HCT116 (cell line): ENCODE data around the gene RAB40C. TPM values are rescaled to one million over a fixed set of nuclear protein-coding genes. Genes with fewer than 3 reads are reported as not detected.

Experiments used
- ATAC-seq: fragments of 200-7000 bp; cut with Tn5 transposase; 2 replicates; pipeline ENCODE4 v1.9.1; 2020; ENCODE audit warnings: mild to moderate bottlenecking, moderate library complexity
- BruUV-seq: library from RNA; stranded (reverse); fragments of 400-500 nt; replicated peaks from 2 replicates; lab custom pipeline; 2021; lab: Mats Ljungman, UMichigan
- CTCF ChIA-PET: fragments of 300-600 bp; sonication (Branson Sonifier 250); formaldehyde crosslinking; loops from one replicate; lab custom pipeline; 2021; ENCODE audit warnings: antibody characterized with exemption; lab: Charles Lee
- POLR2A ChIA-PET: fragments of 300-600, 350-600 bp; sonication (Branson Sonifier 250); formaldehyde crosslinking; loops from one replicate; lab custom pipeline; 2021; ENCODE audit warnings: antibody characterized with exemption; lab: Charles Lee
- RAD21 ChIA-PET, 2 experiments: fragments of 300-600 bp; sonication (Branson Sonifier 250); formaldehyde crosslinking; loops; one replicate each; lab custom pipeline; 2023; ENCODE audit warnings: low total read pairs in 2 of 2; ENCODE audit not compliant: uncharacterized antibody in 2 of 2, unreplicated experiment in 2 of 2, low non-redundant PET in 1 of 2; lab: Charles Lee
- DNase-seq: peaks from one replicate; pipeline ENCODE4 v3.0.0-alpha.2; 2010; ENCODE audit warnings: low read depth, low spot score
- H2AFZ ChIP-seq: fragments of 200-600 bp; shearing (Covaris generic), sonication (generic); 2 replicates; pipeline ENCODE4 v1.6.1; 2017; ENCODE audit warnings: low read depth, mixed run types, mixed read lengths, antibody characterized with exemption, low read length; ENCODE audit not compliant: poor library complexity, severe bottlenecking
- H3K27ac ChIP-seq: 2 replicates; pipeline ENCODE4 v1.5.1; 2012; ENCODE audit warnings: low read depth, low read length
- H3K27me3 ChIP-seq: fragments of 200-600 bp; sonication (generic); 2 replicates; pipeline ENCODE4 v1.6.1; 2016; ENCODE audit warnings: mixed run types, low read length, mixed read lengths; ENCODE audit not compliant: insufficient read depth
- H3K36me3 ChIP-seq, 2 experiments: fragments of 200-500 bp in 1 of 2; fragments of 200-600 bp in 1 of 2; sonication (Bioruptor generic) in 1 of 2; sonication (generic) in 1 of 2; 2 replicates each; pipeline versions ENCODE4 v1.5.1 to v1.6.1; 2014 to 2016; ENCODE audit warnings: low read length in 2 of 2, inconsistent platforms in 1 of 2, mixed read lengths in 1 of 2, mixed run types in 1 of 2; ENCODE audit not compliant: insufficient read depth in 2 of 2, control insufficient read depth in 1 of 2
- H3K4me1 ChIP-seq, 2 experiments: fragments of 200-600 bp in 1 of 2; sonication (generic) in 1 of 2; 2 replicates each; pipeline versions ENCODE4 v1.5.1 to v1.6.1; 2012 to 2017; ENCODE audit warnings: low read length in 2 of 2, inconsistent platforms in 1 of 2, mild to moderate bottlenecking in 1 of 2, mixed read lengths in 1 of 2, mixed run types in 1 of 2, moderate library complexity in 1 of 2; ENCODE audit not compliant: insufficient read depth in 2 of 2, control insufficient read depth in 1 of 2
- H3K4me2 ChIP-seq: fragments of 200-600 bp; sonication (generic); 2 replicates; pipeline ENCODE4 v1.6.1; 2017; ENCODE audit warnings: mixed run types, low read length, mixed read lengths
- H3K4me3 ChIP-seq, 2 experiments: fragments of 200-600 bp in 1 of 2; sonication (generic) in 1 of 2; replicated peaks in 1 of 2; 2 replicates each; pipeline ENCODE4 v1.5.1; 2011 to 2016; ENCODE audit warnings: low read length in 2 of 2, control low read depth in 1 of 2, low read depth in 1 of 2, mild to moderate bottlenecking in 1 of 2, mixed read lengths in 1 of 2, mixed run types in 1 of 2
- H3K79me2 ChIP-seq: fragments of 200-600 bp; sonication (generic); 2 replicates; pipeline ENCODE4 v1.6.1; 2017; ENCODE audit warnings: mild to moderate bottlenecking, mixed run types, low read length, moderate library complexity, mixed read lengths; ENCODE audit not compliant: insufficient read depth
- H3K9ac ChIP-seq: fragments of 200-600 bp; sonication (generic); 2 replicates; pipeline ENCODE4 v1.6.1; 2016; ENCODE audit warnings: low read length, mixed read lengths
- H3K9me2 ChIP-seq: fragments of 200-600 bp; sonication (generic), shearing (Covaris generic); 2 replicates; pipeline ENCODE4 v1.6.1; 2017; ENCODE audit warnings: mixed run types, mild to moderate bottlenecking, moderate library complexity; ENCODE audit not compliant: insufficient read depth
- H3K9me3 ChIP-seq, 2 experiments: fragments of 200-500 bp in 1 of 2; fragments of 200-600 bp in 1 of 2; sonication (Bioruptor generic) in 1 of 2; sonication (generic) in 1 of 2; 2 replicates each; pipeline ENCODE4 v1.6.1; 2014 to 2017; ENCODE audit warnings: low read length in 2 of 2, mixed read lengths in 2 of 2, inconsistent platforms in 1 of 2, low read depth in 1 of 2, mild to moderate bottlenecking in 1 of 2, mixed run types in 1 of 2, moderate library complexity in 1 of 2; ENCODE audit not compliant: control insufficient read depth in 1 of 2, insufficient read depth in 1 of 2
- H4K20me1 ChIP-seq: fragments of 200-600 bp; sonication (generic), shearing (Covaris generic); 2 replicates; pipeline ENCODE4 v1.6.1; 2017; ENCODE audit warnings: mixed run types, mild to moderate bottlenecking, moderate library complexity; ENCODE audit not compliant: insufficient read depth
- CBX3 ChIP-seq: IDR thresholded peaks from 2 replicates; pipeline ENCODE4 v1.6.1; 2012; ENCODE audit warnings: low read depth
- CEBPB ChIP-seq: IDR thresholded peaks from 2 replicates; pipeline ENCODE4 v1.6.1; 2012; ENCODE audit warnings: low read depth
- EGR1 ChIP-seq: IDR thresholded peaks from 2 replicates; pipeline ENCODE4 v1.6.1; 2012; ENCODE audit warnings: low read depth
- EZH2 ChIP-seq: fragments of 200-600 bp; sonication (generic); IDR thresholded peaks from 2 replicates; pipeline ENCODE4 v1.6.1; 2017; ENCODE audit warnings: antibody characterized with exemption, mixed run types
- JUND ChIP-seq: IDR thresholded peaks from 2 replicates; pipeline ENCODE4 v1.6.1; 2012
- POLR2AphosphoS5 ChIP-seq: IDR thresholded peaks from 2 replicates; pipeline ENCODE4 v1.6.1; 2011; ENCODE audit warnings: mild to moderate bottlenecking, low read depth, low read length, moderate library complexity
- RAD21 ChIP-seq: IDR thresholded peaks from 2 replicates; pipeline ENCODE4 v1.6.1; 2012; ENCODE audit warnings: low read depth, mild to moderate bottlenecking
- SIN3A ChIP-seq: IDR thresholded peaks from 2 replicates; pipeline ENCODE4 v1.6.1; 2012; ENCODE audit warnings: low read depth
- SRF ChIP-seq: IDR thresholded peaks from 2 replicates; pipeline ENCODE4 v1.6.1; 2012; ENCODE audit warnings: low read depth
- TCF7L2 ChIP-seq: IDR thresholded peaks from 2 replicates; pipeline ENCODE4 v1.7.0; 2011; ENCODE audit warnings: borderline replicate concordance, inconsistent platforms; ENCODE audit not compliant: insufficient read depth, insufficient read length; ENCODE audit errors: extremely low read depth
- YY1 ChIP-seq: IDR thresholded peaks from 2 replicates; pipeline ENCODE4 v1.6.1; 2011; ENCODE audit warnings: low read length, low read depth, moderate library complexity, mild to moderate bottlenecking; ENCODE audit not compliant: insufficient replicate concordance; ENCODE audit errors: extremely low read depth
- intact Hi-C: fragments of 100-400 bp; cut with micrococcal nuclease; formaldehyde crosslinking; loops from 2 replicates; pipeline ENCODE4 v1.10.0; 2022
- total RNA-seq: library from RNA; stranded (reverse); gene quantifications from one replicate; pipeline ENCODE4 v1.2.1, GENCODE V29; 2021; ENCODE audit not compliant: unreplicated experiment
- TF ChIP-seq, protein P1 (sequence below): IDR thresholded peaks from 2 replicates; pipeline ENCODE4 v1.6.1; 2012
- TF ChIP-seq, protein P2 (sequence below): IDR thresholded peaks from 2 replicates; pipeline ENCODE4 v1.6.1; 2011; ENCODE audit warnings: mild to moderate bottlenecking, low read length, moderate library complexity; ENCODE audit not compliant: insufficient replicate concordance; ENCODE audit errors: extremely low read depth
- TF ChIP-seq, protein P3 (sequence below): IDR thresholded peaks from 2 replicates; pipeline ENCODE4 v1.6.1; 2012; ENCODE audit warnings: low read depth
- TF ChIP-seq, protein P4 (sequence below): IDR thresholded peaks from 2 replicates; pipeline ENCODE4 v1.6.1; 2012

The RAB40C gene
- total RNA-seq, 1 experiment from 2014 or later, result 14.1 TPM

DNA sequence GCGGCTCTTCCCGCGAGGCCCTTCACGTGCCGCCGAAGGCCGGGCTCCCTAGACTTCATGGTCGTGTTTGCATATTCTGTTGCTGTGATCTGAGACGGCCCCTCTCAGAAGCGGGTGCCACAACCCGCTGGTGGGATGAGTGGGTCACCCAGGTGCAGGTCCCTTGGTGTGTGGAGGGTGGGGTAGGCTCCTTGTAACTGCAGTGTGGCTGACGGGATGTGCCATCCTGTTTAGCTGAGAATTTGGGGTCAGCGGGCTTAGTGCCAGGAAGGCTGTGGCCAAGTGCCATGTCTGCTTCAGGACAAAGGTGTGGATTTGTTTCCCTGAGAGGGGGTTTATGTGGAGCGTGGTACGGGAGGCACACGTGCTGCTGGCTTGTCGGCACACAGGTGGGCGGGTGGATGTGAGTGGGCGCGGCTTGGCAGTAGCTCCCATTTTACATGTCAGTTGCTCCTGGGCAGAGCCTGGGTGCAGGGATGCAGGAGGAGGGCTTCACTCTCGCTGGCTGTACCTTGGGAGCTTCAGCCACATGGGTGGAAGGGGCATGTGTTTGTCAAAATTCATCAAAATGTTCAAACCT lies 31.8 kb downstream of the RAB40C start:
- no peaks in the 10 kb centered on the region for H3K79me2 ChIP-seq
- ATAC-seq (peak; percentile 52), DNase-seq (no peak)
- no peaks in the 10 kb centered on the region for H4K20me1 ChIP-seq
- peak overlapping the region in 1 of 2 experiments; percentile 25; a peak in 1 of 4 replicates for H3K4me3 ChIP-seq
- peak overlapping the region; percentile 32 for H3K9ac ChIP-seq
- H2AFZ ChIP-seq, result no peak overlapping the region
- H3K4me1 ChIP-seq, result peaks cover 18 to 35% of the 10 kb centered on the region in 2 experiments
- 0 out of 2 replicates have a peak, but pooled peaks have one; percentile 39 for TF ChIP-seq EGR1
- TF ChIP-seq, protein P1, sequence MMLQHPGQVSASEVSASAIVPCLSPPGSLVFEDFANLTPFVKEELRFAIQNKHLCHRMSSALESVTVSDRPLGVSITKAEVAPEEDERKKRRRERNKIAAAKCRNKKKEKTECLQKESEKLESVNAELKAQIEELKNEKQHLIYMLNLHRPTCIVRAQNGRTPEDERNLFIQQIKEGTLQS, result no peak
- ChIA-PET RAD21 (no interaction called here), POLR2A (no interaction called here), CTCF (interaction anchor here (0.9 kb wide), 1 partner anchor 45 kb away, joined by 3 read pairs; no protein-coding TSS in a partner anchor)
- H3K9me3 ChIP-seq, result no peaks in the 10 kb centered on the region
- peak overlapping the region; percentile 62 for H3K4me2 ChIP-seq
- H3K27me3 ChIP-seq, result no peaks in the 10 kb centered on the region
- no peaks in the 10 kb centered on the region for H3K36me3 ChIP-seq
- no peaks in the 10 kb centered on the region for H3K9me2 ChIP-seq
- intact Hi-C loops, result no loop called here
- peak overlapping the region; percentile 53 for H3K27ac ChIP-seq
- BruUV-seq, result no TSS peak

DNA sequence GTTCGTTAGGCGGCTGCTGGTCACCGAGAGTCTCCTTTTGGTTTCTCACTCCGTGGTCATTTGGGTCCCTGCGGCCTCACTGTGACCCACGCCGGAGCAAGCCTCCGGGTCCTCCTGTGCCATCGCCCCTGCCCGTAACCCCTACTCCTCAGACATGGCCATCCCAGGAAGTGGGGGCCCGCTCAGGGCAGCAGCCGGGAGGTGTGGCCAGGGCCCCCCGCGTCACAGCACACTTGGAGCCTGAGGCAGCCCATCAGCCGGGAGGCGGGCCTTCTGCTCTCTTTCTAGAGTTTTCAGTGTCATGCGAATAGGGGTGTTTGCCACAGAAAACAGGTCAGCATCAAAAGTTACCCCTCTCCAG lies 33.0 kb downstream of the RAB40C start:
- H3K27me3 ChIP-seq, result no peaks in the 10 kb centered on the region
- no peaks in the 10 kb centered on the region for H3K9me3 ChIP-seq
- ChIA-PET CTCF (no interaction called here), POLR2A (no interaction called here), RAD21 (no interaction called here)
- TF ChIP-seq SRF (no peak), POLR2AphosphoS5 (no peak), CEBPB (no peak), SIN3A (no peak), RAD21 (no peak), TCF7L2 (no peak), YY1 (no peak), JUND (no peak), CBX3 (no peak), EZH2 (no peak), EGR1 (no peak)
- TF ChIP-seq, protein P2, sequence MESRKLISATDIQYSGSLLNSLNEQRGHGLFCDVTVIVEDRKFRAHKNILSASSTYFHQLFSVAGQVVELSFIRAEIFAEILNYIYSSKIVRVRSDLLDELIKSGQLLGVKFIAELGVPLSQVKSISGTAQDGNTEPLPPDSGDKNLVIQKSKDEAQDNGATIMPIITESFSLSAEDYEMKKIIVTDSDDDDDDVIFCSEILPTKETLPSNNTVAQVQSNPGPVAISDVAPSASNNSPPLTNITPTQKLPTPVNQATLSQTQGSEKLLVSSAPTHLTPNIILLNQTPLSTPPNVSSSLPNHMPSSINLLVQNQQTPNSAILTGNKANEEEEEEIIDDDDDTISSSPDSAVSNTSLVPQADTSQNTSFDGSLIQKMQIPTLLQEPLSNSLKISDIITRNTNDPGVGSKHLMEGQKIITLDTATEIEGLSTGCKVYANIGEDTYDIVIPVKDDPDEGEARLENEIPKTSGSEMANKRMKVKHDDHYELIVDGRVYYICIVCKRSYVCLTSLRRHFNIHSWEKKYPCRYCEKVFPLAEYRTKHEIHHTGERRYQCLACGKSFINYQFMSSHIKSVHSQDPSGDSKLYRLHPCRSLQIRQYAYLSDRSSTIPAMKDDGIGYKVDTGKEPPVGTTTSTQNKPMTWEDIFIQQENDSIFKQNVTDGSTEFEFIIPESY, result no peak
- TF ChIP-seq, protein P3, sequence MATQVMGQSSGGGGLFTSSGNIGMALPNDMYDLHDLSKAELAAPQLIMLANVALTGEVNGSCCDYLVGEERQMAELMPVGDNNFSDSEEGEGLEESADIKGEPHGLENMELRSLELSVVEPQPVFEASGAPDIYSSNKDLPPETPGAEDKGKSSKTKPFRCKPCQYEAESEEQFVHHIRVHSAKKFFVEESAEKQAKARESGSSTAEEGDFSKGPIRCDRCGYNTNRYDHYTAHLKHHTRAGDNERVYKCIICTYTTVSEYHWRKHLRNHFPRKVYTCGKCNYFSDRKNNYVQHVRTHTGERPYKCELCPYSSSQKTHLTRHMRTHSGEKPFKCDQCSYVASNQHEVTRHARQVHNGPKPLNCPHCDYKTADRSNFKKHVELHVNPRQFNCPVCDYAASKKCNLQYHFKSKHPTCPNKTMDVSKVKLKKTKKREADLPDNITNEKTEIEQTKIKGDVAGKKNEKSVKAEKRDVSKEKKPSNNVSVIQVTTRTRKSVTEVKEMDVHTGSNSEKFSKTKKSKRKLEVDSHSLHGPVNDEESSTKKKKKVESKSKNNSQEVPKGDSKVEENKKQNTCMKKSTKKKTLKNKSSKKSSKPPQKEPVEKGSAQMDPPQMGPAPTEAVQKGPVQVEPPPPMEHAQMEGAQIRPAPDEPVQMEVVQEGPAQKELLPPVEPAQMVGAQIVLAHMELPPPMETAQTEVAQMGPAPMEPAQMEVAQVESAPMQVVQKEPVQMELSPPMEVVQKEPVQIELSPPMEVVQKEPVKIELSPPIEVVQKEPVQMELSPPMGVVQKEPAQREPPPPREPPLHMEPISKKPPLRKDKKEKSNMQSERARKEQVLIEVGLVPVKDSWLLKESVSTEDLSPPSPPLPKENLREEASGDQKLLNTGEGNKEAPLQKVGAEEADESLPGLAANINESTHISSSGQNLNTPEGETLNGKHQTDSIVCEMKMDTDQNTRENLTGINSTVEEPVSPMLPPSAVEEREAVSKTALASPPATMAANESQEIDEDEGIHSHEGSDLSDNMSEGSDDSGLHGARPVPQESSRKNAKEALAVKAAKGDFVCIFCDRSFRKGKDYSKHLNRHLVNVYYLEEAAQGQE, result no peak
- TF ChIP-seq, protein P4, sequence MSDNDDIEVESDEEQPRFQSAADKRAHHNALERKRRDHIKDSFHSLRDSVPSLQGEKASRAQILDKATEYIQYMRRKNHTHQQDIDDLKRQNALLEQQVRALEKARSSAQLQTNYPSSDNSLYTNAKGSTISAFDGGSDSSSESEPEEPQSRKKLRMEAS, result no peak
- no peak overlapping the region for H2AFZ ChIP-seq
- no peak for DNase-seq
- no peak overlapping the region for H3K9ac ChIP-seq
- no peak overlapping the region for H3K4me2 ChIP-seq
- no peaks in the 10 kb centered on the region for H4K20me1 ChIP-seq
- H3K27ac ChIP-seq, result no peak overlapping the region
- no peaks in the 10 kb centered on the region for H3K9me2 ChIP-seq
- intact Hi-C loops, result no loop called here
- no TSS peak for BruUV-seq
- no peaks in the 10 kb centered on the region for H3K36me3 ChIP-seq
- peaks cover 28 to 48% of the 10 kb centered on the region in 2 experiments for H3K4me1 ChIP-seq
- ATAC-seq, result no peak
- H3K4me3 ChIP-seq, result no peak overlapping the region
- H3K79me2 ChIP-seq, result no peaks in the 10 kb centered on the region
